Stimulated activated CD4-positive, alpha-beta T cell treated with anti-CD3 and anti-CD28 coated beads, Interleukin-4, amount 100 ng/mL, for 1 hour (primary cell): ENCODE results near the gene PCDHGA10.
"Not testable (repeated sequence)": the region's sequence is repeated elsewhere in the genome, so short reads cannot be mapped to it uniquely, and the experiment has no call there.

Source experiments
- DNase-seq: peaks from one replicate; pipeline ENCODE4 v3.0.0-alpha.2; 2020

Gene PCDHGA10

DNA sequence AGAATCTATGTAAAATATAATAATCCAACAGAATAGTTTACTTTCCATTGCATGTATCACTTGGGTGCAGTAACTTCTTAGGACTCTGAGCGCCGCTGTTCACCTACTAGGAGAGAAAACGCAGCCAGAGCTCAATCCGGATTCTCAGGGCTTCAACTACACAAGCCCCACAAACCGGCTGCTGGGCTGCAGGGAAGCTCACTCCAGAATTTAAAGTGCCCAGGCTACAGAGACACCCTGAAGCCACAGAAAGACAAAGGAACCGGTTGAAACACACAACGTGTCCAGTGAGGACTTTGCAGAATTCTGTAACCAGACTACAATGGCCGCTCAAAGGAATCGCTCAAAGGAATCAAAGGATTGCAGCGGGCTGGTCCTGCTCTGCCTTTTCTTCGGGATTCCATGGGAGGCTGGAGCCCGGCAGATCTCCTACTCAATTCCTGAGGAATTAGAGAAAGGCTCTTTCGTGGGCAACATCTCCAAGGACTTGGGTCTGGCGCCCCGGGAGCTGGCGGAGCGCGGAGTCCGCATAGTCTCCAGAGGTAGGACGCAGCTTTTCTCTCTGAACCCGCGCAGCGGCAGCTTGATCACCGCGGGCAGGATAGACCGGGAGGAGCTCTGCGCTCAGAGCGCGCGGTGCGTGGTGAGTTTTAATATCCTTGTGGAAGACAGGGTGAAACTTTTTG lies at the start of gene PCDHGA10:
PCDHGA10 (plus strand) TSS at position 134 of the 686 bp plus-strand sequence; CDS start at position 323, 189 bp downstream.
- DNase-seq: peak; percentile 59

DNA sequence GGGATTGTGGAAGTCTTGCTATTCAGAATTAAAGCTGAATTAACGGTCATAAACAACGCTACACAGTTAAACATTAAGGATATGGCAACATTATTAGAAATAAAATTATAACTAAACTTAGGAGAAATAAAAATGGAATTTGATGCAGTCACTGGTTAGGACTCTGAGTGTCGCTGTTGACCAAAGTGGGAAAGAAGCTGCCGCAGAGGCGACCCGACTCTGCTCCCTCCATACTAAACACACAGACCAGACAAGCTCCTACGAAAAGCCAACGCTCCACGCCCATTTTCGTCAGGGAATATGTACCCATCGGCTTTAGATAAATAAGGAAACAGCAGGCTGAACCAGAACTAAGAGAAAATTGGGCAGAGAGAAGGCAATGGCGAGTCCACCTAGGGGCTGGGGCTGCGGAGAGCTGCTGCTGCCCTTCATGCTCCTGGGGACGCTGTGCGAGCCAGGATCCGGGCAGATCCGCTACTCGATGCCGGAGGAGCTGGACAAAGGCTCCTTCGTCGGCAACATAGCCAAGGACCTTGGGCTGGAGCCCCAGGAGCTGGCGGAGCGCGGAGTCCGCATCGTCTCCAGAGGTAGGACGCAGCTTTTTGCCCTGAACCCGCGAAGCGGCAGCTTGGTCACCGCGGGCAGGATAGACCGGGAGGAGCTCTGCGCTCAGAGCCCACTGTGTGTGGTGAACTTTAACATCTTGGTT lies 48.7 kb upstream of the PCDHGA10 start, which contains the start of gene PCDHGA5:
PCDHGA5 (plus strand) TSS at position 211 of the 709 bp plus-strand sequence; CDS start at position 380, 169 bp downstream.
- no peak for DNase-seq

GRCh38 chr5:141366016-141366896 lies 46.5 kb upstream of the PCDHGA10 start:
- no peak for DNase-seq

GRCh38 chr5:141369994-141370848 lies 42.6 kb upstream of the PCDHGA10 start, which contains the start of gene PCDHGB3:
TSS of gene PCDHGB3 (plus strand) at chr5:141370242. CDS start at chr5:141370395, 153 bp downstream.
- DNase-seq: peak; percentile 36

DNA sequence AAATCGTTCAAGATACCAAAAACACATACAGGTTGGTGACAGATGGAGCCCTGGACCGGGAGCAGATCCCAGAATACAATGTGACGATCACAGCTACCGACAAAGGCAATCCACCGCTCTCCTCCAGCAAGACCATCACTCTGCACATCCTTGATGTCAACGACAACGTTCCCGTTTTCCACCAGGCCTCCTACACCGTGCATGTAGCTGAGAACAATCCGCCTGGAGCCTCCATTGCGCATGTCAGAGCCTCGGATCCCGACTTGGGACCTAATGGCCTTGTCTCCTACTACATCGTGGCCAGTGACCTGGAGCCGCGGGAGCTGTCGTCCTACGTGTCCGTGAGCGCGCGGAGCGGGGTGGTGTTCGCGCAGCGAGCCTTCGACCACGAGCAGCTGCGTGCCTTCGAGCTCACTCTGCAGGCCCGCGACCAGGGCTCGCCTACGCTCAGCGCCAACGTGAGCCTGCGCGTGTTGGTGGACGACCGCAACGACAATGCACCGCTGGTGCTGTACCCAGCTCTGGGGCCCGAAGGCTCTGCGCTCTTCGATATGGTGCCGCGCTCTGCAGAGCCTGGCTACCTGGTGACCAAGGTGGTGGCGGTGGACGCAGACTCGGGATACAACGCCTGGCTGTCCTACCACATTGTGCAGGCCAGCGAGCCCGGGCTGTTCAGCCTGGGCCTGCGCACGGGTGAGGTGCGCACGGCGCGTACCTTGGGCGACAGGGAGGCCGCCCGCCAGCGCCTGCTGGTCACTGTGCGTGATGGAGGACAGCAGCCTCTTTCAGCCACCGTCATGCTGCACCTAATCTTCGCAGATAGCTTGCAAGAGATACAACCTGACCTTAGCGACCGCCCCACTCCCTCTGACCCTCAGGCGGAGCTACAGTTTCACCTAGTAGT lies 41.0 kb upstream of the PCDHGA10 start:
- no peak for DNase-seq

DNA sequence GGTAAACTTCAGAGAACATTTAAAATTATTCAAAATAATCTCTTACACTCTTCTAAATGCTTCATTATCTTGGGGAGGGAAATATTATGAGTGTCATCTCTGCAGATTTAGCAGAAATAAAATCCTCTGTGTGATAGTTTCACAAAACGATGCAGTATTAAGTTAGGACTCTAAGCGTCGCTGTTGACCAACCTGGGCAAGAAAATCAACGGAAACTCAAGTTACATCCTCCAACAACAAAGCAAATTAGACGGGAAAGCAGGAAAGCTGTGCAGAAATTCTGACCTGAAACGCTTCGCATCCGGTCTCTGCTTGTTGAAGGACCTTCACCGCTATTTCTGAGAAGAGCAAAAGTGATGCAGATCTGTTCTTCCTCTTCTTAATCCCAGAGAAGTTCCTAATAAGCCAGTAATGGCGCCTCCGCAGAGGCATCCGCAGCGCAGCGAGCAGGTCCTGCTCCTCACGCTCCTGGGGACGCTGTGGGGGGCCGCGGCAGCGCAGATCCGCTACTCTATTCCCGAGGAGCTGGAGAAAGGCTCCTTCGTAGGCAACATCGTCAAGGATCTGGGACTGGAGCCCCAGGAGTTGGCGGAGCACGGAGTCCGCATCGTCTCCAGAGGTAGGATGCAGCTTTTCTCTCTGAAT lies 39.0 kb upstream of the PCDHGA10 start, which contains the start of gene PCDHGA6:
PCDHGA6 (plus strand) TSS at position 219 of the 645 bp plus-strand sequence; CDS start at position 412, 193 bp downstream.
- DNase-seq: no peak

DNA sequence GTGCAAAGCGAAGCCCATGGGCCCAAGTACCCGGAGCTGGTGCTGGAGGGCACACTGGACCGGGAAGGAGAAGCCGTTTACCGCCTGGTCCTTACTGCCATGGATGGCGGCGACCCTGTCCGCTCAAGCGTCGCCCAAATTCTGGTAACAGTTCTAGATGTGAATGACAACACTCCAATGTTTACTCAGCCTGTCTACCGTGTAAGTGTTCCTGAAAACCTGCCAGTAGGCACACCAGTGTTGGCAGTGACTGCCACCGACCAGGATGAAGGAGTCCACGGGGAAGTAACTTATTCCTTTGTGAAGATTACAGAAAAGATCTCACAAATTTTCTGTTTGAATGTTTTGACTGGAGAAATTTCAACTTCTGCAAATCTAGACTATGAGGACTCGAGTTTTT lies 38.2 kb upstream of the PCDHGA10 start:
- no peak for DNase-seq

DNA sequence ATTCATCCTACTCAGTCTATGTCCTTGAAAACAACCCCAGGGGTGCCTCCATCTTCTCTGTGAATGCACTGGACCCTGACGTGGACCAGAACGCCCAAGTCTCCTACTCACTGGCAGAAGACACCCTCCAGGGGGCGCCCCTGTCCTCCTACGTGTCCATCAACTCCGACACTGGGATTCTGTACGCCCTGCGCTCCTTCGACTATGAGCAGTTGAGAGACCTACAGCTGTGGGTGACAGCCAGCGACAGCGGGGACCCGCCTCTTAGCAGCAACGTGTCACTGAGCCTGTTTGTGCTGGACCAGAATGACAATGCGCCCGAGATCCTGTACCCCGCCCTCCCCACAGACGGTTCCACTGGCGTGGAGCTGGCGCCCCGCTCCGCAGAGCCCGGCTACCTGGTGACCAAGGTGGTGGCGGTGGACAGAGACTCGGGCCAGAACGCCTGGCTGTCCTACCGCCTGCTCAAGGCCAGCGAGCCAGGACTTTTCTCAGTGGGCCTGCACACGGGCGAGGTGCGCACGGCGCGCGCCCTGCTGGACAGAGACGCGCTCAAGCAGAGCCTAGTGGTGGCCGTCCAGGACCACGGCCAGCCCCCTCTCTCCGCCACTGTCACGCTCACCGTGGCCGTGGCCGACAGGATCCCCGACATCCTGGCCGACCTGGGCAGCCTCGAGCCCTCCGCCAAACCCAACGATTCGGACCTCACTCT lies 37.2 kb upstream of the PCDHGA10 start:
- not testable (repeated sequence) for DNase-seq

DNA sequence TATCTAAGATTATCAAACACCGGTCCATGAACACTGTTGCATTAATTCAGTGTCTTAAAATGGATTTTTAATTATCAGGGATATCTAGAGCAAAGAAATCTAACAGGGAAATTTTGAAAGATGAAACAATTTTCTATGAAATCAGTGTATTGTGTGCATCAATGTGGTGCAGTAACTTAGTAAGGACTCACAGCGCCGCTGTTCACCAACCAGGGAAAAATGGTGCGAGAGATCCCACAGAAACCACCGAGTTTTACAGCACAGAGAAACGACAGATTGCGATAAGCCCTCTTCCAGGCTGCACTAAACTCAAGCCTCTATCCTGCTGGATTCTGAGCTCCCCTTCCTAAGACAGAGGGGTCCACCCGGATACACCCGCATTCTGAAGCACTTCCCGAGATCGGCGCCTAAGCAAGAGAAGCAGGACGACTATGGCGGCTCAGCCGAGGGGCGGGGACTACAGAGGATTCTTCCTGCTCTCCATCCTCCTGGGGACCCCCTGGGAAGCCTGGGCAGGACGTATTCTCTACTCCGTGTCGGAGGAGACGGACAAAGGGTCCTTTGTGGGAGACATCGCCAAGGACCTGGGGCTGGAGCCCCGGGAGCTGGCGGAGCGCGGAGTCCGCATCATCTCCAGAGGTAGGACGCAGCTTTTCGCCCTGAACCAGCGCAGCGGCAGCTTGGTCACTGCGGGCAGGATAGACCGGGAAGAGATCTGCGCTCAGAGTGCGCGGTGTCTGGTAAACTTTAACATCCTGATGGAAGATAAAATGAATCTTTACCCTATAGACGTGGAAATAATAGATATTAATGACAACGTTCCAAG lies 30.1 kb upstream of the PCDHGA10 start, which contains the start of gene PCDHGA7:
PCDHGA7 (plus strand) TSS at position 274 of the 826 bp plus-strand sequence; CDS start at position 432, 158 bp downstream.
- no peak for DNase-seq

GRCh38 chr5:141383345-141383744 lies 29.4 kb upstream of the PCDHGA10 start:
- DNase-seq: no peak

DNA sequence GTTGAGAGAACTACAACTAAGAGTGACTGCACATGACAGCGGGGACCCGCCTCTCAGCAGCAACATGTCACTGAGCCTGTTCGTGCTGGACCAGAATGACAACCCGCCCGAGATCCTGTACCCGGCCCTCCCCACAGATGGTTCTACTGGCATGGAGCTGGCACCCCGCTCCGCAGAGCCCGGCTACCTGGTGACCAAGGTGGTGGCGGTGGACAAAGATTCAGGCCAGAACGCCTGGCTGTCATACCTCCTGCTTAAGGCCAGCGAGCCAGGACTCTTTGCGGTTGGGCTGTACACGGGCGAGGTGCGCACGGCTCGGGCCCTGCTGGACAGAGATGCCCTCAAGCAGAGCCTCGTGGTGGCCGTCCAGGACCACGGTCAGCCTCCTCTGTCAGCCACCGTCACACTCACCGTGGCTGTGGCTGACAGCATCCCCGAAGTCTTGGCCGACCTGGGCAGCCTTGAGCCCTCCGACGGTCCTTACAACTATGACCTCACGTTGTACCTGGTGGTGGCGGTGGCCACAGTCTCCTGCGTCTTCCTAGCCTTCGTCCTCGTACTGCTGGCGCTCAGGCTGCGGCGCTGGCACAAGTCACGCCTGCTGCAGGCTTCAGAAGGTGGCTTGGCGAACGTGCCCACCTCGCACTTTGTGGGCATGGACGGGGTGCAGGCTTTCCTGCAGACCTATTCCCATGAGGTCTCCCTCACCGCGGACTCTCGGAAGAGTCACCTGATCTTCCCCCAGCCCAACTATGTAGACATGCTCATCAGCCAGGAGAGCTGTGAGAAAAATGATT lies 28.1 kb upstream of the PCDHGA10 start:
- no peak for DNase-seq

- peak; percentile 39 for DNase-seq
Measured at GRCh38 chr5:141387557-141388311, 25.1 kb upstream of the PCDHGA10 start, which contains the start of gene PCDHGB4. TSS of gene PCDHGB4 (plus strand) at chr5:141387698. CDS start at chr5:141387885, 187 bp downstream.

GRCh38 chr5:141388661-141389060 lies 24.1 kb upstream of the PCDHGA10 start:
- DNase-seq: no peak

GRCh38 chr5:141389153-141390042 lies 23.4 kb upstream of the PCDHGA10 start:
- DNase-seq: no peak

- DNase-seq: no peak
Measured at GRCh38 chr5:141392429-141393198, 20.2 kb upstream of the PCDHGA10 start, which contains the start of gene PCDHGA8. TSS of gene PCDHGA8 (plus strand) at chr5:141392633. CDS start at chr5:141392814, 181 bp downstream.
